ENCODE measurements around the gene VPS4B. TPM values are rescaled to one million over a fixed set of nuclear protein-coding genes. Genes with fewer than 3 reads are reported as not detected.

Gene VPS4B
- total and polyA plus RNA-seq, 2 of the 8 experiments (the other 6 are each of a cell fraction or from before 2014, with no cell fraction given) = 7.2 to 45.3 TPM

GRCh38 chr18:63407734-63408133 is 14.5 kb downstream of the VPS4B start (continued):
- TF ChIP-seq CHD7 (IDR thresholded peaks at IDR 0.05; ENCODE audit: insufficient replicate concordance, low read length) (no peak), USF2 (IDR thresholded peaks at IDR 0.05; ENCODE audit: low read length) (no peak), RXRA (IDR thresholded peaks at IDR 0.05; ENCODE audit: insufficient read depth, low read depth, low read length) (no peak), EGR1 (IDR thresholded peaks at IDR 0.05; ENCODE audit: borderline replicate concordance, low read depth, low read length) (no peak)

Measured in H1 (cell line).